Stomach (tissue), 4 donors: ENCODE data around the gene GRHL1.

Source experiments
- POLR2A ChIP-seq, 4 donors: fragments of 450-650 bp; IDR thresholded peaks; one replicate each; pipeline ENCODE4 v1.6.1; 2016; ENCODE audit warnings: antibody characterized with exemption in 4 of 4, control low read depth in 2 of 4, mild to moderate bottlenecking in 1 of 4, moderate library complexity in 1 of 4
- TF ChIP-seq, protein P1 (sequence below), 7 experiments: fragments of 450-650 bp in 4 of 7; fragments of 200-600 bp in 3 of 7; sonication (generic) in 3 of 7; IDR thresholded peaks; one replicate each; pipeline ENCODE4 v1.5.1; 2016 to 2019; ENCODE audit warnings: antibody characterized with exemption in 7 of 7, control low read depth in 2 of 7, mild to moderate bottlenecking in 1 of 7

GRCh38 chr2:10001586-10001985 lies 50.1 kb downstream of the GRHL1 start:
- no peak for TF ChIP-seq POLR2A (IDR thresholded peaks at IDR 0.05)
- TF ChIP-seq, protein P1, sequence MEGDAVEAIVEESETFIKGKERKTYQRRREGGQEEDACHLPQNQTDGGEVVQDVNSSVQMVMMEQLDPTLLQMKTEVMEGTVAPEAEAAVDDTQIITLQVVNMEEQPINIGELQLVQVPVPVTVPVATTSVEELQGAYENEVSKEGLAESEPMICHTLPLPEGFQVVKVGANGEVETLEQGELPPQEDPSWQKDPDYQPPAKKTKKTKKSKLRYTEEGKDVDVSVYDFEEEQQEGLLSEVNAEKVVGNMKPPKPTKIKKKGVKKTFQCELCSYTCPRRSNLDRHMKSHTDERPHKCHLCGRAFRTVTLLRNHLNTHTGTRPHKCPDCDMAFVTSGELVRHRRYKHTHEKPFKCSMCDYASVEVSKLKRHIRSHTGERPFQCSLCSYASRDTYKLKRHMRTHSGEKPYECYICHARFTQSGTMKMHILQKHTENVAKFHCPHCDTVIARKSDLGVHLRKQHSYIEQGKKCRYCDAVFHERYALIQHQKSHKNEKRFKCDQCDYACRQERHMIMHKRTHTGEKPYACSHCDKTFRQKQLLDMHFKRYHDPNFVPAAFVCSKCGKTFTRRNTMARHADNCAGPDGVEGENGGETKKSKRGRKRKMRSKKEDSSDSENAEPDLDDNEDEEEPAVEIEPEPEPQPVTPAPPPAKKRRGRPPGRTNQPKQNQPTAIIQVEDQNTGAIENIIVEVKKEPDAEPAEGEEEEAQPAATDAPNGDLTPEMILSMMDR (IDR thresholded peaks at IDR 0.05) = no peak
